ENCODE results near the gene RHCE. TPM values are rescaled to one million over a fixed set of nuclear protein-coding genes. Genes with fewer than 3 reads are reported as not detected.
"Not testable (repeated sequence)": the region's sequence is repeated elsewhere in the genome, so short reads cannot be mapped to it uniquely, and the experiment has no call there.

Gene RHCE
- total RNA-seq, 1 experiment from 2014 or later, result 0.62 TPM

- no peaks in the 10 kb centered on the region for H3K27me3 ChIP-seq (ENCODE audit: control insufficient read depth, insufficient read depth, low read length)
- no peak overlapping the region for H3K4me3 ChIP-seq (ENCODE audit: insufficient read depth, low read depth, low read length)
- no peak for DNase-seq
- no peaks in the 10 kb centered on the region for H3K36me3 ChIP-seq (replicated peaks; ENCODE audit: control insufficient read depth, insufficient read depth, low read length)
These were observed 27.8 kb downstream of the RHCE start for GRCh38 chr1:25392841-25393240.

- DNase-seq, result not testable (repeated sequence)
These were observed 30.9 kb downstream of the RHCE start for GRCh38 chr1:25389721-25390120.

GRCh38 chr1:25388691-25389090 is 31.9 kb downstream of the RHCE start:
- not testable (repeated sequence) for H3K27me3 ChIP-seq (ENCODE audit: control insufficient read depth, insufficient read depth, low read length); H3K4me3 ChIP-seq (ENCODE audit: insufficient read depth, low read depth, low read length); DNase-seq; H3K36me3 ChIP-seq (replicated peaks; ENCODE audit: control insufficient read depth, insufficient read depth, low read length)

More at GRCh38 chr1:25389721-25390120, 30.9 kb downstream of the RHCE start:
- H3K4me3 ChIP-seq (ENCODE audit: insufficient read depth, low read depth, low read length); H3K36me3 ChIP-seq (replicated peaks; ENCODE audit: control insufficient read depth, insufficient read depth, low read length); H3K27me3 ChIP-seq (ENCODE audit: control insufficient read depth, insufficient read depth, low read length): not testable (repeated sequence)

- H3K36me3 ChIP-seq (replicated peaks; ENCODE audit: control insufficient read depth, insufficient read depth, low read length); H3K27me3 ChIP-seq (ENCODE audit: control insufficient read depth, insufficient read depth, low read length); H3K4me3 ChIP-seq (ENCODE audit: insufficient read depth, low read depth, low read length); DNase-seq: not testable (repeated sequence)
These were observed 33.5 kb downstream of the RHCE start for GRCh38 chr1:25387096-25387495.

- not testable (repeated sequence) for DNase-seq; H3K4me3 ChIP-seq (ENCODE audit: insufficient read depth, low read depth, low read length); H3K27me3 ChIP-seq (ENCODE audit: control insufficient read depth, insufficient read depth, low read length)
These were observed 36.8 kb downstream of the RHCE start for GRCh38 chr1:25383875-25384274.

GRCh38 chr1:25383090-25383489 is 37.5 kb downstream of the RHCE start:
- not testable (repeated sequence) for H3K27me3 ChIP-seq (ENCODE audit: control insufficient read depth, insufficient read depth, low read length); H3K36me3 ChIP-seq (replicated peaks; ENCODE audit: control insufficient read depth, insufficient read depth, low read length); DNase-seq; H3K4me3 ChIP-seq (ENCODE audit: insufficient read depth, low read depth, low read length)

More at GRCh38 chr1:25383875-25384274, 36.8 kb downstream of the RHCE start:
- H3K36me3 ChIP-seq (replicated peaks; ENCODE audit: control insufficient read depth, insufficient read depth, low read length), result not testable (repeated sequence)

- H3K36me3 ChIP-seq (replicated peaks; ENCODE audit: control insufficient read depth, insufficient read depth, low read length); H3K27me3 ChIP-seq (ENCODE audit: control insufficient read depth, insufficient read depth, low read length); DNase-seq; H3K4me3 ChIP-seq (ENCODE audit: insufficient read depth, low read depth, low read length): not testable (repeated sequence)
These were observed 38.1 kb downstream of the RHCE start for GRCh38 chr1:25382543-25382942.

GRCh38 chr1:25378367-25378766 is 42.3 kb downstream of the RHCE start:
- not testable (repeated sequence) for H3K27me3 ChIP-seq (ENCODE audit: control insufficient read depth, insufficient read depth, low read length); H3K36me3 ChIP-seq (replicated peaks; ENCODE audit: control insufficient read depth, insufficient read depth, low read length); DNase-seq; H3K4me3 ChIP-seq (ENCODE audit: insufficient read depth, low read depth, low read length)

GRCh38 chr1:25371757-25372156 is 48.9 kb downstream of the RHCE start:
- H3K4me3 ChIP-seq (ENCODE audit: insufficient read depth, low read depth, low read length); H3K27me3 ChIP-seq (ENCODE audit: control insufficient read depth, insufficient read depth, low read length); DNase-seq; H3K36me3 ChIP-seq (replicated peaks; ENCODE audit: control insufficient read depth, insufficient read depth, low read length): not testable (repeated sequence)

GRCh38 chr1:25369691-25370271 is 50.8 kb downstream of the RHCE start:
- not testable (repeated sequence) for H3K27me3 ChIP-seq (ENCODE audit: control insufficient read depth, insufficient read depth, low read length); H3K4me3 ChIP-seq (ENCODE audit: insufficient read depth, low read depth, low read length); H3K36me3 ChIP-seq (replicated peaks; ENCODE audit: control insufficient read depth, insufficient read depth, low read length); DNase-seq

- Histone ChIP-seq H3K4me3 (ENCODE audit: insufficient read depth, low read depth, low read length) (no peak overlapping the region), H3K27me3 (ENCODE audit: control insufficient read depth, insufficient read depth, low read length) (peaks cover 1% of the 10 kb centered on the region; the same call in 1 of the 2 replicates), H3K36me3 (replicated peaks; ENCODE audit: control insufficient read depth, insufficient read depth, low read length) (no peaks in the 10 kb centered on the region)
- DNase-seq, result no peak
These were observed 51.4 kb downstream of the RHCE start for GRCh38 chr1:25369241-25369640.

GRCh38 chr1:25362634-25363559 is 57.7 kb downstream of the RHCE start:
- DNase-seq; H3K4me3 ChIP-seq (ENCODE audit: insufficient read depth, low read depth, low read length); H3K36me3 ChIP-seq (replicated peaks; ENCODE audit: control insufficient read depth, insufficient read depth, low read length); H3K27me3 ChIP-seq (ENCODE audit: control insufficient read depth, insufficient read depth, low read length): not testable (repeated sequence)

GRCh38 chr1:25361901-25362300 is 58.7 kb downstream of the RHCE start:
- Histone ChIP-seq H3K27me3 (ENCODE audit: control insufficient read depth, insufficient read depth, low read length) (no peaks in the 10 kb centered on the region), H3K36me3 (replicated peaks; ENCODE audit: control insufficient read depth, insufficient read depth, low read length) (peaks cover 4% of the 10 kb centered on the region), H3K4me3 (ENCODE audit: insufficient read depth, low read depth, low read length) (no peak overlapping the region)
- no peak for DNase-seq

GRCh38 chr1:25360596-25361581 is 59.7 kb downstream of the RHCE start:
- H3K4me3 ChIP-seq (ENCODE audit: insufficient read depth, low read depth, low read length), result no peak overlapping the region
- no peak for DNase-seq
- H3K27me3 ChIP-seq (ENCODE audit: control insufficient read depth, insufficient read depth, low read length), result no peaks in the 10 kb centered on the region
- peaks cover 6% of the 10 kb centered on the region for H3K36me3 ChIP-seq (replicated peaks; ENCODE audit: control insufficient read depth, insufficient read depth, low read length)
